CD4-positive, alpha-beta T cell (primary cell): ENCODE data around the gene CGB7. TPM values are rescaled to one million over a fixed set of nuclear protein-coding genes. Genes with fewer than 3 reads are reported as not detected.

Experiments
- ATAC-seq: fragments of 200-7000 bp; cut with Tn5 transposase; one replicate; pipeline ENCODE4 v1.10.0; 2022; ENCODE audit warnings: mild to moderate bottlenecking; ENCODE audit not compliant: poor library complexity
- CTCF ChIA-PET: fragments of 350-600 bp; sonication (Branson Sonifier 250); formaldehyde crosslinking; loops from one replicate; lab custom pipeline; 2021; ENCODE audit warnings: antibody characterized with exemption, inconsistent platforms; lab: Charles Lee
- POLR2A ChIA-PET: fragments of 350-600 bp; sonication (Branson Sonifier 250); formaldehyde crosslinking; loops from one replicate; lab custom pipeline; 2021; ENCODE audit warnings: antibody characterized with exemption, inconsistent platforms; lab: Charles Lee
- DNase-seq, 14 experiments: peaks; one replicate each; pipeline ENCODE4 v3.0.0-alpha.2; 2013 to 2020; ENCODE audit warnings: mixed read lengths in 2 of 14
- H3K27ac ChIP-seq, 2 donors: one replicate each; pipeline versions ENCODE4 v1.5.1 to v1.7.0; 2013; ENCODE audit warnings: low read length in 2 of 2, low read depth in 1 of 2, mild to moderate bottlenecking in 1 of 2
- H3K27me3 ChIP-seq, 2 experiments: 1 replicate in 1 of 2; 2 replicates in 1 of 2; pipeline versions ENCODE4 v1.6.1 to v1.7.0; 2013; ENCODE audit warnings: low read length in 2 of 2, control low read depth in 1 of 2, mild to moderate bottlenecking in 1 of 2, moderate library complexity in 1 of 2; ENCODE audit not compliant: insufficient read depth in 2 of 2, control insufficient read depth in 1 of 2
- H3K36me3 ChIP-seq: one replicate; pipeline ENCODE4 v1.6.1; 2013; ENCODE audit warnings: low read length, control low read depth; ENCODE audit not compliant: insufficient read depth
- H3K4me1 ChIP-seq: one replicate; pipeline ENCODE4 v1.6.1; 2013; ENCODE audit warnings: low read length, control low read depth; ENCODE audit not compliant: insufficient read depth
- H3K4me3 ChIP-seq: one replicate; pipeline ENCODE4 v1.5.1; 2013; ENCODE audit warnings: mild to moderate bottlenecking, low read length, moderate library complexity
- H3K9me3 ChIP-seq, 2 experiments: 1 replicate in 1 of 2; 2 replicates in 1 of 2; pipeline versions ENCODE4 v1.6.1 to v1.7.0; 2013; ENCODE audit warnings: low read length in 2 of 2, mild to moderate bottlenecking in 2 of 2, control low read depth in 1 of 2, moderate library complexity in 1 of 2; ENCODE audit not compliant: control insufficient read depth in 1 of 2, insufficient read depth in 1 of 2
- H3K27ac Mint-ChIP-seq: one replicate; pipeline ENCODE4 v1.8.0; 2020; ENCODE audit warnings: mixed read lengths
- H3K27me3 Mint-ChIP-seq: one replicate; pipeline ENCODE4 v1.8.0; 2021; ENCODE audit warnings: mixed read lengths
- H3K36me3 Mint-ChIP-seq: one replicate; pipeline ENCODE4 v1.8.0; 2021; ENCODE audit warnings: low read depth, mixed read lengths
- H3K4me1 Mint-ChIP-seq: one replicate; pipeline ENCODE4 v1.8.0; 2021; ENCODE audit warnings: low read depth, mixed read lengths
- H3K4me3 Mint-ChIP-seq: one replicate; pipeline ENCODE4 v1.8.0; 2020; ENCODE audit warnings: mild to moderate bottlenecking, mixed read lengths
- H3K9me3 Mint-ChIP-seq: one replicate; pipeline ENCODE4 v1.8.0; 2020; ENCODE audit warnings: mixed read lengths
- CTCF ChIP-seq: fragments of 200-600 bp; IDR thresholded peaks from one replicate; pipeline ENCODE4 v1.8.0; 2022; ENCODE audit warnings: antibody characterized with exemption, mild to moderate bottlenecking
- intact Hi-C, 2 experiments: fragments of 100-400 bp; cut with DNase I in 1 of 2; cut with micrococcal nuclease in 1 of 2; formaldehyde crosslinking; loops; one replicate each; pipeline versions ENCODE4 v1.15.1 to v1.9.0; 2023 to 2025; cut with DNase I, micrococcal nuclease
- polyA plus RNA-seq, 2 donors: library from polyadenylated mRNA; unstranded; fragments of 120-200 nt; gene quantifications; one replicate each; pipeline ENCODE4 v1.2.1, GENCODE V29; 2013
- total RNA-seq, 174 experiments: library from RNA in 2 of 174; stranded (reverse) in 2 of 174; gene quantifications; one replicate each; pipeline ENCODE4 v1.2.3 and lab custom pipeline; 2021 to 2026

Gene CGB7
- total RNA-seq (not detected), total RNA-seq (lab: John Stamatoyannopoulos, UW) (0 to 0.16 (median 0) reads per million in 172 experiments)
- not detected for polyA plus RNA-seq (2013, experiment 1 of 2)
- not detected for polyA plus RNA-seq (2013, experiment 2 of 2)

GRCh38 chr19:49057636-49058234 is at the start of gene CGB7:
TSS of gene CGB7 (minus strand) at chr19:49057749. CDS start at chr19:49055375, 2,374 bp downstream.
- POLR2A ChIA-PET: interaction anchor here (0.6 to 2.1 kb wide), 3 partner anchors 14 to 64 kb away, joined by 3 to 4 read pairs (median 4); partner anchors contain the start of genes GYS1 and RUVBL2

GRCh38 chr19:49106648-49107135 is 49.1 kb upstream of the CGB7 start:
- ChIA-PET CTCF (interaction anchor here (0.5 to 1.7 kb wide), 16 partner anchors 9 to 109 kb away, joined by 3 to 19 read pairs (median 3); partner anchors contain the start of gene PPFIA3), POLR2A (interaction anchor here (1.1 kb wide), 1 partner anchor 9 kb away, joined by 4 read pairs; no protein-coding TSS in a partner anchor)
- DNase-seq: peak; percentile 53 to 82 (median 62)
- Mint-ChIP-seq H3K9me3 (no peaks in the 10 kb centered on the region), H3K4me3 (peak overlapping the region; percentile 71), H3K27ac (peak overlapping the region; percentile 0), H3K27me3 (no peaks in the 10 kb centered on the region), H3K4me1 (no peaks in the 10 kb centered on the region), H3K36me3 (peaks cover 58% of the 10 kb centered on the region)
- Histone ChIP-seq H3K27me3 (no peaks in the 10 kb centered on the region), H3K4me3 (no peak overlapping the region), H3K4me1 (peaks cover 3% of the 10 kb centered on the region), H3K27ac (no peak overlapping the region), H3K9me3 (no peaks in the 10 kb centered on the region), H3K36me3 (peaks cover 66% of the 10 kb centered on the region)
- peak; percentile 82 for ATAC-seq
- TF ChIP-seq CTCF: peak; percentile 79
- intact Hi-C loops: no loop called here

More at GRCh38 chr19:49057636-49058234, at the start of gene CGB7:
- peak in 11 of 14 experiments; percentile 15 to 68 (median 42) for DNase-seq
- peak within 1 kb of the TSS; percentile 89 for H3K4me3 Mint-ChIP-seq
- CTCF ChIA-PET: interaction anchor here (0.9 to 2.3 kb wide), 2 partner anchors 56 to 64 kb away, joined by 3 to 8 read pairs; partner anchors contain the start of genes GYS1, LIN7B and RUVBL2
- Histone ChIP-seq H3K27me3 (peaks cover 26 to 36% of the 10 kb centered on the region in 2 experiments), H3K4me3 (peak within 1 kb of the TSS; percentile 59), H3K9me3 (peaks cover 0 to 20% of the 10 kb centered on the region in 2 experiments), H3K36me3 (no peaks in the 10 kb centered on the region), H3K27ac (no peak within 1 kb of the TSS), H3K4me1 (peaks cover 26% of the 10 kb centered on the region)
- H3K4me1 Mint-ChIP-seq: peaks cover 21% of the 10 kb centered on the region
- no peak for TF ChIP-seq CTCF
- intact Hi-C loops: loop anchor here in 1 of 2 experiments (5.0 kb wide), 1 partner anchor 40 kb away; the partner anchor contains the start of gene LHB
- H3K27ac Mint-ChIP-seq: no peak within 1 kb of the TSS
- peaks cover 51% of the 10 kb centered on the region for H3K27me3 Mint-ChIP-seq
- no peaks in the 10 kb centered on the region for H3K36me3 Mint-ChIP-seq
- ATAC-seq: peak; percentile 28
- H3K9me3 Mint-ChIP-seq: no peaks in the 10 kb centered on the region

GRCh38 chr19:49104229-49104864 is 46.8 kb upstream of the CGB7 start:
- Mint-ChIP-seq H3K36me3 (peaks cover 75% of the 10 kb centered on the region), H3K27ac (no peak overlapping the region)

More at GRCh38 chr19:49104229-49104864, 46.8 kb upstream of the CGB7 start:
- no peaks in the 10 kb centered on the region for H3K9me3 ChIP-seq
- no peaks in the 10 kb centered on the region for H3K27me3 Mint-ChIP-seq
- ATAC-seq: no peak
- peaks cover 5% of the 10 kb centered on the region for H3K4me1 Mint-ChIP-seq
- ChIA-PET POLR2A (no interaction called here), CTCF (interaction anchor here (2.0 kb wide), 1 partner anchor 10 kb away, joined by 10 read pairs; the partner anchor contains the start of gene LIN7B)
- H3K4me3 ChIP-seq: no peak overlapping the region
- peaks cover 87% of the 10 kb centered on the region for H3K36me3 ChIP-seq
- H3K27me3 ChIP-seq: no peaks in the 10 kb centered on the region
- DNase-seq: no peak
- no peak overlapping the region for H3K27ac ChIP-seq
- H3K9me3 Mint-ChIP-seq: no peaks in the 10 kb centered on the region
- TF ChIP-seq CTCF: no peak
- H3K4me3 Mint-ChIP-seq: no peak overlapping the region
- H3K4me1 ChIP-seq: peaks cover 3% of the 10 kb centered on the region
- intact Hi-C loops: no loop called here
